GM19328 (cell line): ENCODE measurements around the gene PGA4.

Source experiments
- ATAC-seq: cut with Tn5 transposase; IDR thresholded peaks from one replicate; pipeline ENCODE4 v1.9.1; 2021; ENCODE audit warnings: mild to moderate bottlenecking, moderate library complexity; ENCODE audit not compliant: unreplicated experiment

PGA4 gene

DNA sequence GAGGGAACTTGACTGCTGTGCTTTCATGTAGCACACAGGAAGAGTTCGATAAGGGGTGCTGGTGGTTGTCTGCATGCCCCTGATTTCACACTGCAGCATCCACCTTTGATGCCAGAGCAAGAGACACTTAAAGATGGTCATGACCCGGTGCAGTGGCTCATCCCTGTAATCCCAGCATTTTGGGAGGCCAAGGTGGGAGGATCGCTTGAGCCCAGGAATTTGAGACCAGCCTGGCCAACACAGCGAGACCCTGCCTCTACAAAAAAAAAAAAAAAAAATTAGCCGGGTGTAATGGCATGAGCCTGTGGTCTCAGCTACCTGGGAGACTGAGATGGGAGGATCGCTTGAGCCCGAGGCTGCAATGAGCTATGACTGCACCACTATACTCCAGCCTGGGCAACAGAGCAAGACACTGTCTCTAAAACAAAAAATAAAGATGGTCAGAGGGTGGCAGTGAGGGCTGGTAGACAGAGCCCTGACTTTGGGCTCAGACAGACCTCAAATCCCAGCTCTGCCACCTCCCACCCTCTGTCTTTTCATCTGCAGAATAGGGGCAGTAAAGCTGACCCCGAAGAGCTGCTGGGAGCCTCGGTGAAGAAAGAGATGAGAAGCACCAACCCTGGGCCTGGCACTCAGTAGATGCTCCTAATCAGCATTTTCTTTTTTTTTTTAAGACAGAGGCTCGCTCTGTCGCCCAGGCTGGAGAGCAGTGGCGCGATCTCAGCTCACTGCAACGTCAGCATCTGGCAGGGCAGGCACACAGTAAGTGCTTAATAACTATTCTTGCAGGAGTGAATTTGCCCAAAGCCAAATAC, 55.2 kb downstream of the PGA4 start:
- ATAC-seq: no peak

DNA sequence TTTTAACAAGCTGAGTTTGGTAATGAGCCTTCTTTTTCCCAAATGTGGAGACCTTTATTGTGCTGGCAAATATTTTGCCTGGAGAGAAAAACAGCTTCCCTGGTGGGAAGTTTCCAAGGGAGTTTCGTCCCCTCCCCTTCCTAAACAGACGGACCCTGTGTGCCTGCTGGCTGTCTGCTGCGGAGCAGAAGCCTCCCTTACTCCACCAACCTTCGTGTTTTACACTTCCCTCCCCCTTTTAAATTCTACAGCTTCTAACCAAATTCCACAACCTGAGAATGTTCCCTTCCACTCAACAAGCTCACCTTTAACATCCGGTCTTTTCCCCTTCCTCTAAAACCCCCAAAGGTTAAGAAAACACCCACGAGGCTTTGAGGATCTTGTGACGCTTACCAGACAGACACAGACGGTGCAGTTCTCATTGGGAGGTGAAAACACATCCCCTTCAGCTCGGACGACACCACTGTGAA, 55.9 kb downstream of the PGA4 start:
- ATAC-seq: no peak

DNA sequence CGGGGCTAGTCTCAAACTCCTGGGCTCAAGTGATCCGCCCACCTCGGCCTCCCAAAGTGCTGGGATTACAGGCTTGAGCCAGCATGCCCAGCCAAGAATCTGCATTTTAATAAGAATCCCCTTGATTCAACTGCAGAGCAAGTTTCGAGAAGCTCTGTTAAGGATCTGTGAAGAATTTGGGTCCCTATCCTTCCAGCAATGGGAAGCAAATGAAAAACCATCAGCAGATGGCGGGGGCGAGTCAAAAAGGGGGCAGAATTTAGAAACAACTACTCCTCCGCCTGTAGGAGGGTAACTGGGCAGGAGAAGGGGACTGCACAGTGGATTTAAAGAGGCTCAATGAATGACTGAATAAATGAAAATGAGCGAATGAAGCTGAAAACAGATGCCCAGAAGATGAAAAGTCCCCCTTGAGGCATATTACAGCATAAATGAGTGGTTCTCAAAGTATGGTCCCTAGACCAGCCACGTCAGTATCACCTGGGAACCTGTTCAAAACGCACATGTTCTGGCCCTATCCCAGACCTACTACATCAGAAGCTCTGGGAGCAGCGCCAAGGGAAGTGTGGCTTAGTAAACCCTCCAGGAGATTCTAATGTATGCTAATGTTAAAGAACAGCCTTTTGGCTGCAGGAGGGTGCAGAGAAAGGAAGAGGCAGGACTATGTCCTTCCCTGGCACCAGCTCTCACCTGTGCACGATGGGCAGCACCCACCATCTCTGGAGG, 58.0 kb downstream of the PGA4 start:
- ATAC-seq: no peak

DNA sequence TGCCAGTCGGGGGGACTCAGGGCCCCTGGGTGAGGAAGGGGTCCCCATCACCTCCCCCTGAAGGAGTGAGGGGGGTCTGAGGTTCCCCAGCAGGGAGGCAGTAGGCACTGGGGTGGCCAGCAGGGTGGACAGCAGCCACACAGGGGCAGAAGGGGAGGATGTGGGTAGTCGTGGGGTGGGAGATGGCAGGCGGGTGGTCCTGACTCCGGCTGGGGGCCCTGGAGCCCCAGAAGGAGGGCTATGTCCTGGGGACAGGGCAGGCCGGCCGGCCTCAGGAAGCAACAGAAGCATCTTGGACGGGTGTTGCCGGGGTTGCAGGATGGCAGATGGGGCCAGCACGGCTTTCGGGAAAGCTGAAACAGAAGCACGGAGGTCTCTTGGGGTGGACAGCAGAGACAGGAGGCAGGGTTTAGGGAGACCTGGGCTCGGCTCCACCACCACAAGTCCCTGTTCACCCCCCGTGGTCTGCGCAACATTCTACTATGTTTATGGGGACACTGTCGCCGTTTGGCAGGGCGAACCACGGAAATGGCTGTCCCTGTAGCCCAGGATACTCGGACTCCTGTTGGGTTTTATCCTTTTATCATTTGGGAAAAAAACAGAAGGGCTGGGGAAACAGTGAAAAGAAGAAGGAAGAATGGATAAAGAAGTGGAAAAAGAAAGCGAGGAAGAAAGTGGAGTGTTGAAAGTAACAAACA, 58.9 kb downstream of the PGA4 start:
- ATAC-seq: no peak
